Stimulated activated CD4-positive, alpha-beta T cell treated with anti-CD3 and anti-CD28 coated beads, Interleukin-1b, Interleukin-23, amount 100 ng/mL, for 24 hours (primary cell): ENCODE results near the gene CLEC4G.
A peak's percentile ranks its signal among the peaks of the same experiment; 100 is the strongest.
"Not testable (repeated sequence)": the region's sequence is repeated elsewhere in the genome, so short reads cannot be mapped to it uniquely, and the experiment has no call there.

Source experiments
- DNase-seq, 4 experiments: peaks; one replicate each; pipeline ENCODE4 v3.0.0-alpha.2; 2020; ENCODE audit warnings: low read depth in 4 of 4, low spot score in 1 of 4

Gene CLEC4G

DNA sequence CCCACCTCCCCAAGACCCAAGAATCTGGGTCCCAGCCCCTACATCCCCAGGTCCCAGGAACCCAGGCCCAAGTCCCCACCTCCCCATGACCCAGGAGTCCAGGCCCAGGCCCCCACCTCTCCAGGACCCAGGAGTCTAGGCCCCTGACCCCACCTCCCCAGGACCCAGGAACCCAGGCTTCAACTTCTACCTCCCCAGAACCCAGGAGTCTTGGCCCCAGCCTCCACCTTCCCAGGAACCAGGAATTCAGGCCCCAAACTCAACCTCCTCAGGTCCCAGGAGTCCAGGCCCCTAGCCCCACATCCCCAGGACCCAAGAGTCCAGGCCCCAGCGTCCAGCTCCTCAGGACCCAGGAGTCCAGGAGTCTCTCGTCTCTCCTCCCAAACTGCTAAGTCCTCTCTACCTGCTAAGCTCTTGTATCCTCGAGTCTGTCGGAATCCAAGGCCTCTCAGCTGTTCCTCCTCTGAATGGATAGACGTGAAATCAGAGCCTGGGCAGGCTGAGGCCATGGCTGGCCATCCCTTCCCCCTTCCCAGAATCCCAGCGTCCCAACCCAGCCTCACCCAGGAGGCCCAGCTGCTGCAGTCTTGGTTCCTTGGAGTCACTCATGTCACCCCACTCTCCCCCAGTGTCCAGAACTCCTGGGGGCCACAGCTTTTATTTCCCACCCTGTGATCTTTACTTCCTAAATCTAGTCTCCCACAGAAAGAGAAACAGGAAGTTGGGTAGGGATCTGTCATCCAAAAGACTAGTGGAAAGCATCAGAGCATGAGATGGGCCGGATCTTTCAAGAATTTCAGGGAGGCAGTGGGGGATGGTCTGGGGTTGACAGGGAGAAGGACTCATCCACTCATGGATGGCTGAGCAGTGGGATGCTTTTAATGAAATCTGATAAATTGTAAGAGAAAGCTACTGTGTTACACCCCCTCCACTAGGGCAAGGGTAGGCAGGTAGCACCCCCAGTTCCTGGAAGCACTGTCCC is 15.3 kb upstream of the CLEC4G start, which contains the start of gene CD209:
Gene CD209, minus strand, starts transcription at position 632 of the 982 bp plus-strand sequence. Its CDS starts 23 bp downstream, at position 609.
- DNase-seq: no peak

DNA sequence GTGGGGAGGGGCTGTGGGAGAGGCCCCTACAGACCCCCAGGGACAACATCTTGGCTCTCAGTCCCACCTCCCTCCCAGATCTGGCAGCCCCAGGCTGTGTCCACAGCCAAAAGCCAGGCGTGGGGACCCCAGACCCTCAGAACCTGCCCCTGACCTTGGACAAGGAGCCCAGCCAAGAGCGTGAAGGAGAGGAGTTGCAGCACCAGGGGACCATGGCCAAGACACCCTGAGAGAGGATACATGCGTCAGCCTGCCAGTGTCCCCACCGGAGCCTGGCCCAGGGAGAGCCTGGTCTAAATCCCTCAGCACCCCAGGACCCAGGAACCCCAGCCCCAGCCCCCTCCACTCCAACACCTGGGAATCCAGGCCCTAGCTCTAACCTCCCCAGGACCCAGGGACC is 14.4 kb upstream of the CLEC4G start:
- DNase-seq: not testable (repeated sequence)

DNA sequence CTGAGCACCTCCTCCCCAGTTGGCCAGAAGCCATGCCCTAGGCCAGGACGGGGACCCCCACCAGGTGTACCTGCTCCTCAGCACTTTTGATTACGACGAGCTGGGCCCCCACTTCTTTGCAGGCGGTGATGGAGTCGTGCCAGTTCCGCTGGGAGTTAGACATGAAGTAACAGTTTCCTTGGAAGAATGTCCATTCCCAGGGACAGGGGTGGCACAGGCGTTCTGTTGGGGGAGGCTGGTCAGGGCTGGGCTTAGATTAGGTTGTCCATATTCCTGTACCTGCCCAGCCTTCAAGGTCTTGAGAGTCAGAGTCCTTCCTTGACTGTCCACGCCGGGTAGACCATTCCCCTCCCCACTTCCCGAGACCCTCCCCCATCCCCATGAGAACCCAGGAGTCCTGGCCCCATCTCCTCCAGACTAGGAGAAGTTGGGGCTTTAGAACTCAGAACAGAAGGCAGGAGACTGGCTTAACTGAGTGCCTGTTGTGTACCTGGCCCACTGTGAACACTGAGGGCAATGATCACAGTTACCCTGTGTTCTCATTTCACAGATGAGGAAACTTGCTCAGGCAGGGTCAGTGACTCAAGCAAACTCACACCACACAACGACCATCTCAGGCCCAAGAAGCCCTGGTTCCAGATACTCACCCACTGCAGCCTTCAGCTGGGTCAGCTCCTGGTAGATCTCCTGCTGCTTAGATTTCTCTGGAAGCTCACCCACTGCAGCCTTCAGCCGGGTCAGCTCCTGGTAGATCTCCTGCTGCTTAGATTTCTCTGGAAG is 13.2 kb upstream of the CLEC4G start:
- no peak for DNase-seq

DNA sequence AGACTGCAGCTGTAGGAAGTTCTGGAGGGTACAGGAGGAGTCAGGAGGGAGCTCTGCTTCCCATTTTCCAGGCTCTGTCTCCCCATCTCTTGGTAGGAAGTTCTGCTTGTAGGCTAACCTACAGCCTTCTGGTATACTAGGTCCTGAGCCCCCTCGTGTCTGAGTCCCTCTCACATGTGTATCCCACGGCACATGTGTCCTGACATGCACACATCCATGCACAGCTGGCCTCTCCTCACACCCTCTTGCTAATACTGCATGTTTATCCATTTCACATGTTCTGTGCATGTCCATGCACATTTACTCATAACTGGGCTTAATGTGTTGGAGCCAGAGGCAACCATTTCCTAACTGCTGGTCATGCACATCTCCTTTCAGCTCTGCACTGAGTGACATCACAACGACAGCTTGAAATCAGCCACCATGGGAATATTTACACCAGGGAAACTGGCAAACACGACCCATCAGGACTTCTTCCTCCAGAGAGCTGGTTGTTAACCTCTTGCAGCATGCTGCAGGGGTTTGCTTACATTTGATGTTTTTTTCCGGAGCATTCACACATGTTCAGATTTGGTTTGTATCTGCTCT is 12.4 kb upstream of the CLEC4G start:
- no peak for DNase-seq

DNA sequence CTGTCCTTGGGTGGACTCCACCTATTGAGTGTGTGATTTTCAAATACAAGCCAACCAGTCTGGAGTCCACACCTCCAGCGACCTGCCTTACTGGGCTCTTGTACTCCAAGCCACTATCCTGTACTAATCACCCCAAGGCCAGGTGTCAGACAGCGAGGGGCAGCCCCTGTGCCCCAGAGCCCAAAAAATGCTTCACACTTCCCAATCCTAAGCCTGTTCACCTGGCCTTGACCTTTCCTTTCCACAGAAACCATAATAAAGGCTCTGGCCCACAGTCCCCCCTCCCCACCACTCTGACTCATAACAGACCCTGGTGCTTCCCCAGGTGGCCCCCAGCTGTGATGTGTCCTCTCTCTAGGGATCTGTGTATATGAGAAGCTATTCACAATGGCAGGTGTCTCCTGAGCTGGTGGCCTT is 11.5 kb upstream of the CLEC4G start:
- peak in 1 of 4 experiments; percentile 31 for DNase-seq

DNA sequence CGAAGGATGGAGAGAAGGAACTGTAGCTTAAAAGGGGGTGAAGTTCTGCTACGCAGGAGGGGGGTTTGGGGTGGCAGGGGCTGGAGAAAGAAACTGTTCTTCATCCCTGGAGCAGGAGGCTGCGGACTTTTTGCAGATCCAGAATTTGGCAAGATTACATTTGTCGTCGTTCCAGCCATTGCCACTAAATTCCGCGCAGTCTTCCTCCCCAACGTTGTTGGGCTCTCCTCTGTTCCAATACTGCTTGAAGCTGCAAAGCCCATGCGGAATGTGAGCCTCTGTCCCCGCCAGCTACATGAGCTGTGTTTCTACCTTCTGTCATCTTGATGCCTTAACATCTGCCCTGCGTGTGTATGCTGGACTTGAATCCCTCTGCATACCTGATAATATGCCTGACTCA is 11.1 kb upstream of the CLEC4G start:
- DNase-seq: no peak

DNA sequence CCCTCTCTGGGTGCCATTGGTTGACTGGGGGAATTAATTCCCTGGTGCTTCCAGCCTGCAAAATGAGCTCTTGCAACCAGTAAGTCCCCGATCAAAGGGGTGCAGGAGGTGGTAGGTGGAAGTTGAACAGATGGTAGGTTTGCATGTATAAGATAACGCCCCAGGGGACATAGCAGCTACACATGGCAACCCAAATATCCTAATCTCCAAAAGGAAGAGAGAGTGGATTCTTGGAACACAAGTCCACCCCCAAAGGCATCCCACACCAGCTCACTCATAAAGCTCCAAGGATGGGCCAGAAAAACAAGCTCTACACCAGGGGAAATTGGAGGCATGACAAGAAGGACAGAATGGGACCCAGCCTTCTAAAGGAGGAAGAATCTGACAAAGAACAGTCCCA is 10.7 kb upstream of the CLEC4G start:
- no peak for DNase-seq

DNA sequence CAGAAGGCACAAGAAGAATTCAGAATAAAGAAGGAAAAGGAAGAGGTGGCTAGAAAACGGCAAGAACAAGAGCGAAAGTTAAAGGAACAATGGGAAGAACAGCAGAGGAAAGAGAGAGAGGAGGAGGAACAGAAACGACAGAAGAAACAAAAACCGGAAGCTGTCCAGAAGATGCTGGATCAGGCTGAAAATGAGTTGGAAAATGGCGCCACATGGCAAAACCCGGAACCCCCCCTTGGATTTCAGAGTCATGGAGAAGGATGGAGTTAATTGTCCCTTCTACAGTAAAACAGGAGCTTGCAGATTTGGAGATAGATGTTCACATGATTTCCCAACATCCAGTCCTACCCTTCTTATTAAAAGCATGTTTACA is 8.8 kb upstream of the CLEC4G start:
- no peak for DNase-seq

DNA sequence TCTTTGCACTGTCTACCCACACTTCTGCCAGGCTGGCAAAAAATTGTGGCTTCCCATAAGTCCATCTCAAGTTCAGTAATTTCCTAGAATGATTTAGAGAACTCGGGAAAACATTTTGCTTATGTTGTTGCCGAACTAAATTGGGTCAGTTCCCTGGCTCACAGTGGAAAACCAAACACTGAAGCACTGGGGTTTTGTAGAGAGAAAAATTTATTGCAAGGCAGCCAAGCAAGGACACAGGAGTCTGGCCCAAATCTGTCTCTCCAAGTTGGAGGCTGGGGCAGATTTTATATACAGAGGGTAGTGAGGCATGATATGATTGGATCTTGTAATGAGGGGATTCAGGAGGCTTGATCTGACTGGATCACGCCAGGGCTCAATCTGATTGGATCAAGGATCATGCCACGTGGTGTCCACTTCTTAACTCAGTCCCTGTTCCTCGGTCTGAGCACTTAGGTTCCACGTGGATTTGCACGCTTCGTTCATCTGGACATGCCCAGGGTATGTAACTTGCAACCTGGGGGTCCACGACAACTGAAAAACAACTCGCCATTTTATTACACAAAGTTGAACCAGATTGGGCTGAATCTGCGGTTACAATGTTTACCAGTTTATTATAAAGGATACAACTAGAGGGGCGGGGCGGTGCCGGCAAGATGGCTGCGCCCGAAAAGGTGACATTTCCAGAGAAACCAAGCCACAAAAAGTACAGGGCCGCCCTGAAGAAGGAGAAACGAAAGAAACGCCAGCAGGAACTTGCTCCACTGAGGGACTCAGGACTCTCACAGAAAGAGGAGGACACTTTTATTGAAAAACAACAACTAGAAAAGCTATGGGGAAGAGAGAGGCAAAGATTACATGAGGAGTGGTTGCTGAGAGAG is 8.1 kb upstream of the CLEC4G start:
- no peak for DNase-seq

DNA sequence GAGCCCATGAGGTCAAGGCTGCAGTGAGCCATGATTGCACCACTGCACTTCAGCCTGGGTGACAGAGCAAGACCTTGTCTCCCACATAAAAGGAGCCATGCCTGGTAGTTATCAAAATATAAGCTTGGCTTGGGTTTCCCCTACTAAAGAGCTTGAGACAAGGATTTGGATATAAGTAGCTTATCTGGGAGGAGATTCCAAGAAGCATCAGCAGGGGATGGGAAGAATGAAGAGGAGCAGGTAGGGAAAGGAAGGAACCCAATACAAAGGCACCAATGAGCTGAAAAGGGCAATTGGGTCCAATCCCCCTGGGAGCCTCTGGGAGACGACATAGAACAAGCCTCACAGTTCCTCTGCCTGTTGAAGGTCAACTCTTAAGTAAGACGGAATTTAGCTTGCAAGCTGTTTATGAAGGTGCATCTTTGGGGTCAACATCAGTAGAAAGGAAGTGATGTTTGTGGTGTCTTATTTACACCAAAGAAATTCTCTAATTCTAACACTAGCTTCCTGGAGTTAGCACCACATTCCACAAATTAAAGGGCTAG is 7.4 kb upstream of the CLEC4G start:
- DNase-seq: no peak

DNA sequence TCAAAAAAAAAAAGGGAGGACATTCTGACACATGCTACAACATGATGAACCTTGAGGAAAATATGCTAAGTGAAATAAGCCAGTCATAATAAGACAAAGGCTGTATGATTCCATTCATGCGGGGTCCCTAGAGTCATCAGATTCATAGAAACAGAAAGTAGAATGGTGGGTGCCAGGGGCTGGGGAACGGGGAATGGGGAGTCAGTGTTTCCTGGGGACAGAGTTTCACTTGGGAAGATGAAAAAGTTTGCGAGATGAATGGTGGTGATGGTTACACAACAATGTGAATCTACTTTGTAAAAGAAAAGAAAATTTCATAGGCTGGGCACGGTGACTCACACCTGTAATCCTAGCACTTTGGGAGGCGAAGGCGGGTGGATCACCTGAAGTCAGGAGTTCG is 6.1 kb upstream of the CLEC4G start:
- DNase-seq: peak in 2 of 4 experiments; percentile 25 to 49

DNA sequence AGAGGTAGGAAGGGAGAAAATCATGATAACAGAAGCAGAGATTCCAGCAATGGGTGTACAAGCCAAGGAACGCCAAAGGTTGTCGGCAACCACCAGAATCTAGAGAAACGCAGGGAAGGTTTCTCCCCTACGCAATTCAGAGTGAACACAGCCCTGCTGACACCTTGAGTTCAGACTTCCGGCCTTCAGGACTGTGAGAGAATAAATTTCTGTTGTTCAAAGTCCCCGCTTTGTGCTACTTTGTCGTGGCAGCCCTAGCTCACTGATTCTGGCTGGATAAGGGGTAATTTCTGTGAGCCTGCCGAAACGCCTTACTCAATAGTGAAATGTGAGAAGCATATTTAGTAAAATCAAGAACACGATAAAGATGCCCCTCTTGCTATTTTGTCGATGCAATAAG is 5.3 kb upstream of the CLEC4G start:
- DNase-seq: no peak

DNA sequence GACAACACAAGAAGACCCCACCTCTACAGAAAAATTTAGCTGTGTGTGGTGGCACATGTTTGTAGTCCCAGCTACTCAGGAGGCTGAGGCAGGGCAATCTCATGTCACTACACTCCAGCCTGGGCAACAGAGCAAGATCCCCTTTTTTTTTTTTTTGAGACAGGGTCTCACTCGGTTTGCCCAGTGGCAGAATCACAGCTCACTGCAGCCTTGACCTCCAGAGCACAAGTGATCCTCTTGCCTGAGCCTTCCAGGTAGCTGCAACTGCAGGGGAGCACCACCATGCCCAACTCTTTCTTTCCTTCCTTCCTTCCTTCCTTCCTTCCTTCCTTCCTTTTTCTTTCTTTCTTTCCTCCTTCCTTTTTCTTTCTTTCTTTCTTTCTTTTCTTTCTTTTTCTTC is 4.2 kb upstream of the CLEC4G start:
- no peak for DNase-seq

DNA sequence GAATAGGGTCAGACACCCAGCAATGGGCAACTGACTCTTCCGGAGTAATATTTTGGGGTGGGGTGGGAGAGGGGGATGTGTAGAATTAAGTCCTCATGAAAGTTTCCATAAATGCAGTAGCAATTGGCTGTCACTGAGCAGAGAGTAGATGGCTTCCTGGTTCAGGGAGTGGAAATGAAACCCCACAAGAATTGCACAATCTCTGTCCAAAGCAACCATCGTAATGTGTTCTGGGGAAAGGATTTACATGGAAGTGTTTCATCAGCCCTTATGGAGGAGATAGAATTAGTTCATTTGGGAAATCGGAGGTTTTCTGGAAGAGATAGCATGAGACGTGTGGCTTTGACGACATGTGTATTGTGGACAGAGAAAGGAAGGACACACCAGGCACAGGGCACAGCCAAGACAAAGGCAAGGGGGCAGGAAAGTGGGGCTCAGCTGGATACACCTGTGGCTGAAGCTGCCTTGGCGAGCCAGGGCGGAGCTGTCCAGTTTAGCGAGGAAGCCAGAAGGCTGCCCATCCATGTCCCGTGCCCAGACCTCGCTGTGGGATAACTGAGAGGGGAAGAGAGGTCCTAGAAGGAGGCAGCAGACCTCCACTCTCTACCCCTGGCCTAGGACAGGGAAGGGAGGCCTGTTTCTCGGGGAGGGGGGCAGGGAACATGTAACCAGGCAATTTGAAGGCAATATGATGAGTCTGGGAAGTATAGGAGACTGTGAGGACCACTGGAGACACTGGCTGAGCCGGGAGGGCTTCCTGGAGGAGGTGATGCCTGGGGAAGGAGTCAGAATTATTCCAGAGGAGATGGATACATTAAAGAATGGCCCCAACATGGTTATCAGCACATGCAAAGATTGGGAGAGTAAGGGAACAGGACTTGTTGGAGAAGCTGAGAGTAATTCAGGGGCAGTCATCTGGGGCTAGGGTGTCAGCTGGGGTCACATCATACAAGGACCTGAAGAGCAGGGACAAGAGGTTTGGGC is 2.6 kb upstream of the CLEC4G start:
- no peak for DNase-seq

DNA sequence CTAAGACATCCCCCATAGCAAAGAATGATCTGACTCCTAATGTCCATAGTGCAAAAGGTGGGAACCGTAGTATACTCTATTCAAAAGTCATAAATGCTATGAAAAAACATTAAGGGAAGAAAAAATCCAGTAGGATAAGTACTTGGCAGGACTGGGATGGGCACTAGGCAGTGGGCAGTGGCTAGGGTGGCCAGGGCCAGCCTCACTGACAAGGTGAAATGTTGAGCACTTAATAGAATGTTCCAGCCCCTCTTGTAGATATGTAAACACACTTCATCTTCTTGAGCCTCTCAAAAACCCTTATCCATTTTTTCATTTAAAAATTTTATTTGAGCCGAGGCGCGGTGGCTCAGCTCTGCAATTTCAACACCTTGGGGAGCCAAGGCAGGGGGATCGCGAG is 1.5 kb upstream of the CLEC4G start:
- no peak for DNase-seq

DNA sequence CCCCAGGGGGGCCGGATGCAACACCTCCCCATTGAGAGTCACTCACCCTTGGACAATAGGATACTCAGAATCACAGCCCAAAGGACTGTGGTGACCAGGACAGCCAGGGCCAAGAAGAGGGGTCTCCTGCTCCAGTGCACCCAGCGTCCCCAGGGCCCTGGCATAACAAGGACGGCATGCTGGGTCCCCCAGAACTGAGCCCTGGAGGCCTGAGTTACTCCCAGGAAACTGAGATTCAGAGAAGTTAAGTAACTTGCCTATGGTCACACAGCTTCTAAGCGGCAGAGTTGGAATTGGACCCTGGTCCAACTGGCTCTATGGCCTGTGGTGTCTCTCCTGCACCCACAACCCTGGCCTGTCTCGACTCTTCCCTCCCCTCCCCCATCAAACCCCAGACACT is 295 bp downstream of the CLEC4G start:
- no peak for DNase-seq

DNA sequence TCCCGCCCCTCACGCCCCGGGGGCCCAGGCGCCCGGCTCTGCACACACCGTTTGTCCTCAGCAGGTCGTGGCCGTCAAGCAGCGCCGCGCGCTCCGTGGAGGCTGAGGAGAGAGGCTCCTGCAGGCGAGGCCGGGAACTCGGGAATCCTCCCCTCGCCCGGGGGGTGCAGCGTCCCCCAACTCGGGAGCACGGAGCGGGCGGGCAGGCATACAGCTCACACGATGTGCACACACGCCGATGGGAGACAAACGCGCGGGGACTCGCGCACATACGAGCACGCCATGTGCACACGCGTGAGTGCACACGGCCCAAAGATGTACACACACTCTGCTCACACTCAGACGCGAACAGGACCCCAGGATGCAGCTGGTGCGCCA is 703 bp downstream of the CLEC4G start:
- no peak for DNase-seq

DNA sequence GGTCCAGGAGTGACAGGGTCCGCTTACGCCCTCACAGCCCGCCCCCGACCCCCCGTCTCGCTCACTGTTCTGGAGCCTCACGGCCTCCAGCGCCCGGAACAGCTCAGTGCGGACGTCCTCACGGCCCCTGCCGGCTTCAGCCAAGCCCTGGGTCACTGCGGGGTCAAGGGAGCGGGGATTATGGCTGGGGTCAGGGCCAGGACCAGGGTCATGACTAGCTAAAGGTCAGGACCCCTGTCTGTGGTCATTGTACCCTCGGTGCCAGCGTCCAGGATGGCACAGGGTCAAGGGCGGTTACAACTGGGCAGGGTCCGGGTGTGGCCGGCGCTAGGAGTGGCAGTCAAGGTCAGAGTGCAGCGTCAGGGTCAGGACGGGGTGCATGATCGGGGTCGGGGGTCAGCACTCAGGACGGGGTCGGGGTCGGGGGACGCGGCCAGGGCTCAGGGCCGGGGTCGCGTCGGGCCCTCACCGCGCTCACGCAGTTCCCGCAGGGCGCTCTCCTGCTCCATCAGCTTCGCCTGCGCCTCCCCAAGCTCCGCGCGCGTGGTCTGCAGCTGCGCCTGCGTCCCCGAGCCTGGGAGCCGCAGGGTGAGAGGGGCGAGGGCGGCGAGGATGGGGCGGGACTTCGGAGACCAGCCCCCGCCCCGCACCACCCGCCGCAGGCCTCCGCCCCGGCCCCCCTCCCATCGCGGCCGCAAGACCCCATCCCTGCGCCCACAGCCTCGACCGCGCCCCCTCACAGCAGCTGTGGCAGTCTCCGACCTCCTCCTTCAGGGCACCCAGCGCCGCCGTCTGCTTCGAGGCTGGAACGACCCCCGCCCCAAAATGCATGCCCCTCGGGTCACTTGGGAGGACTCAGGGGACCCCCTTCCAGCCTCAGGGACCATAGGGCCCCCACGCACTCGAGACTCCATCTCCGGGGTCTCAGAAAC is 1.4 kb downstream of the CLEC4G start:
- no peak for DNase-seq
